Measurements from ENCODE around the gene OGFRL1. TPM values are rescaled to one million over a fixed set of nuclear protein-coding genes. Genes with fewer than 3 reads are reported as not detected.

OGFRL1 gene
- total RNA-seq, 1 experiment from 2014 or later, result 6.9 TPM

- peaks cover 23% of the 10 kb centered on the region for H3K4me1 ChIP-seq
- Mint-ChIP-seq H3K27me3 (ENCODE audit: insufficient read depth, unreplicated experiment) (no peaks in the 10 kb centered on the region), H3K4me3 (ENCODE audit: unreplicated experiment) (peak overlapping the region; percentile 43), H3K27ac (ENCODE audit: unreplicated experiment) (no peak overlapping the region), H3K36me3 (ENCODE audit: insufficient read depth, unreplicated experiment) (peaks cover 7% of the 10 kb centered on the region), H3K9me3 (ENCODE audit: unreplicated experiment) (no peaks in the 10 kb centered on the region), H3K4me1 (ENCODE audit: low read depth, unreplicated experiment) (peaks cover 20% of the 10 kb centered on the region)
- no peaks in the 10 kb centered on the region for H3K27me3 ChIP-seq (replicated peaks; ENCODE audit: control insufficient read depth, insufficient read depth, low read length)
- intact Hi-C loops (cut with micrococcal nuclease; ENCODE audit: unreplicated experiment), result no loop called here
- no peak for DNase-seq
- ChIA-PET CTCF (no interaction called here), POLR2A (no interaction called here)
- H3K9me3 ChIP-seq, result no peaks in the 10 kb centered on the region
- no peak overlapping the region for H3K4me3 ChIP-seq (ENCODE audit: low read depth, low read length)
- H3K36me3 ChIP-seq (ENCODE audit: control insufficient read depth, insufficient read depth, low read length), result no peaks in the 10 kb centered on the region
- no peak for TF ChIP-seq CTCF (IDR thresholded peaks at IDR 0.05; ENCODE audit: insufficient read depth in 1 of 2, low read depth in 1 of 2, low read length in 1 of 2, severe bottlenecking in 1 of 2, unreplicated experiment in 1 of 2)
- BruUV-seq (replicated peaks), result no TSS peak
Measured at GRCh38 chr6:71290611-71291010, 2.0 kb downstream of the OGFRL1 start.

- no peak for DNase-seq
- Mint-ChIP-seq H3K27me3 (ENCODE audit: insufficient read depth, unreplicated experiment) (no peaks in the 10 kb centered on the region), H3K4me1 (ENCODE audit: low read depth, unreplicated experiment) (peaks cover 20% of the 10 kb centered on the region), H3K27ac (ENCODE audit: unreplicated experiment) (no peak overlapping the region), H3K36me3 (ENCODE audit: insufficient read depth, unreplicated experiment) (peaks cover 7% of the 10 kb centered on the region), H3K9me3 (ENCODE audit: unreplicated experiment) (no peaks in the 10 kb centered on the region), H3K4me3 (ENCODE audit: unreplicated experiment) (no peak overlapping the region)
- Histone ChIP-seq H3K36me3 (ENCODE audit: control insufficient read depth, insufficient read depth, low read length) (no peaks in the 10 kb centered on the region), H3K27me3 (replicated peaks; ENCODE audit: control insufficient read depth, insufficient read depth, low read length) (no peaks in the 10 kb centered on the region), H3K4me1 (peaks cover 23% of the 10 kb centered on the region), H3K4me3 (ENCODE audit: low read depth, low read length) (no peak overlapping the region), H3K9me3 (no peaks in the 10 kb centered on the region)
- no TSS peak for BruUV-seq (replicated peaks)
- intact Hi-C loops (cut with micrococcal nuclease; ENCODE audit: unreplicated experiment), result no loop called here
- ChIA-PET CTCF (no interaction called here), POLR2A (no interaction called here)
- no peak for TF ChIP-seq CTCF (IDR thresholded peaks at IDR 0.05; ENCODE audit: insufficient read depth in 1 of 2, low read depth in 1 of 2, low read length in 1 of 2, severe bottlenecking in 1 of 2, unreplicated experiment in 1 of 2)
Measured at GRCh38 chr6:71292001-71292400, 3.4 kb downstream of the OGFRL1 start.

- ChIA-PET POLR2A (no interaction called here), CTCF (no interaction called here)
- Histone ChIP-seq H3K9me3 (no peaks in the 10 kb centered on the region), H3K4me1 (peaks cover 23% of the 10 kb centered on the region), H3K36me3 (ENCODE audit: control insufficient read depth, insufficient read depth, low read length) (no peaks in the 10 kb centered on the region), H3K4me3 (ENCODE audit: low read depth, low read length) (no peak overlapping the region), H3K27me3 (replicated peaks; ENCODE audit: control insufficient read depth, insufficient read depth, low read length) (no peaks in the 10 kb centered on the region)
- H3K36me3 Mint-ChIP-seq (ENCODE audit: insufficient read depth, unreplicated experiment), result peaks cover 7% of the 10 kb centered on the region
- DNase-seq, result no peak
- H3K9me3 Mint-ChIP-seq (ENCODE audit: unreplicated experiment), result no peaks in the 10 kb centered on the region
- H3K27me3 Mint-ChIP-seq (ENCODE audit: insufficient read depth, unreplicated experiment), result no peaks in the 10 kb centered on the region
- intact Hi-C loops (cut with micrococcal nuclease; ENCODE audit: unreplicated experiment), result no loop called here
- no peak for TF ChIP-seq CTCF (IDR thresholded peaks at IDR 0.05; ENCODE audit: insufficient read depth in 1 of 2, low read depth in 1 of 2, low read length in 1 of 2, severe bottlenecking in 1 of 2, unreplicated experiment in 1 of 2)
- no peak overlapping the region for H3K4me3 Mint-ChIP-seq (ENCODE audit: unreplicated experiment)
- H3K27ac Mint-ChIP-seq (ENCODE audit: unreplicated experiment), result no peak overlapping the region
- no TSS peak for BruUV-seq (replicated peaks)
- peaks cover 20% of the 10 kb centered on the region for H3K4me1 Mint-ChIP-seq (ENCODE audit: low read depth, unreplicated experiment)
Measured at GRCh38 chr6:71294121-71294523, 5.5 kb downstream of the OGFRL1 start.

Data from Caco-2 (cell line).